Activated CD8-positive, alpha-beta memory T cell treated with anti-CD3 and anti-CD28 coated beads, Interleukin-2, amount 50 U/mL, for 4 hours (primary cell): Measurements from ENCODE around the gene GRM8.

Source experiments
- DNase-seq: peaks from one replicate; pipeline ENCODE4 v3.0.0-alpha.2; 2020

GRM8 gene

DNA sequence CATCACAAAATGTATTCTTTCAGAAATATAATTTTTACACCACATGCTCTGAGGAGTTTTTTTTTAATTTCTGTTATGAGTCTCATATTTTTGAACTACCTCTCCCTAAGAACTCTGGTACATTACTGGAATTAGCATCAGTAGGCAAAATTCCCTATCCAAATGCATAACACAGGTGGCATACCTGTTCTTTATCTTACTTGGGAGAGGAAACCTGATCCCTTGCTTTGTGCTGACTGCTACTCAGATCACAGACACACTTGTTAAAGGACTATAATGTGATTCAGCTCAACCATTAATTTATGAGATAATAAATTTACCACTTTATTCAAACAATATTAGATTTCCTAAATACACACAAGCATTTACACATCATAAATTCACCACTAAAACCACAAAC lies 617.2 kb downstream of the GRM8 start:
- DNase-seq = no peak

DNA sequence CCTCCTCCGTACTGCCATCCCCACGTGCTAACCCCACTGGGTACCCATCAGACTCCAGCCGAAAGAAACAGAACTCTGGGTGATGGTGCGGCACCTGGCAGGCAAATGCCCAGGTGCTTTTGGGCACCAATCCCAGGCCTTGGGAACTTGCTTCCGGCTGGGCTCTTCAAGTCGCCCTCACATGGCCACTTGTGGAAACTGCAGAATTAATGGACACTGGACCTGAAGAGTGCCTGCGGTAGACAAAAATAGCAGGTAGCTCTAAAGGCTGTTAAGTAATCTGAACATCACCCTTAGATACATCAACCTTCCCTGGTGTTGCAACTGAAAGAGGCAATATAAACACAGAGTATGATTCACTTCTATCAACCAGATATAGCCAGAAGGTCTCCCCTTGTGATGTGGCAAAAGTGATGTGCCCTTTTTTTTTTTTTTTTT lies 644.4 kb downstream of the GRM8 start:
- no peak for DNase-seq

DNA sequence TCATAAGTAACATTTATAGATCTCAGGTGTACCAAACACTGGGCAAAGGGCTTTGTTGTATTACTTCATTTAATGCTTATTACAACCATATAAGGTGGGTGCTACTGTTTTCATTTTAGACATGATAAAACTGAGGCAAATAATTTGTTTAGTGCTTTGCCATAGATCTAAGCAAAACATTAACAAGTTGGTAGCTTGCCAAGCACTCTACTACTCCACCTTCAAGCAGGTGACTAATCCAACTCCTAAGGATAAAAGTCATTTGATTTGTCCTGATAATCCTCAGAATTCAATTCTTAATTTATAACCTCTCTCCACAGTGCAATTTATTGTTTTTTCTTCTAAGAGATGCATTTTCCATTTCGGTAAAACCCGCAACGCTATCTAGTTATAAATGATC lies 646.4 kb downstream of the GRM8 start:
- no peak for DNase-seq

DNA sequence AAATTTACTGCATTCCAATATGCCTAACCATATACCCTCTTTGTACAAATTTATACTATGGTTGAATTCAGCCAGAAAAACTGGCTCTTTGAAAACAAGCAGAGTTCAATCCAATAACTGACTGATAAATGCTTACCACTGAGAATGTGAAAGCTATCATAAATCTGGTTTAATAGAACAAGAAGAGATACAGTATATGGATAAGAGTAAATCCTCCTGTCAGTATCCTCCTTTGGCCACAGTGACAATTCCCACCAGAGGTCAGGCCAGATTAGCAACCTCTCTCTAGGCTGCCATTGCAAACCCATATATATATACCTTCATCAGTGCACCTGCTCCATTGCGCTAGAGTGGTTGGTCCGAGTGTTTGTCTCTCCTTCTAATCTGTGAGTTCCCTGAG lies 647.2 kb downstream of the GRM8 start:
- no peak for DNase-seq

DNA sequence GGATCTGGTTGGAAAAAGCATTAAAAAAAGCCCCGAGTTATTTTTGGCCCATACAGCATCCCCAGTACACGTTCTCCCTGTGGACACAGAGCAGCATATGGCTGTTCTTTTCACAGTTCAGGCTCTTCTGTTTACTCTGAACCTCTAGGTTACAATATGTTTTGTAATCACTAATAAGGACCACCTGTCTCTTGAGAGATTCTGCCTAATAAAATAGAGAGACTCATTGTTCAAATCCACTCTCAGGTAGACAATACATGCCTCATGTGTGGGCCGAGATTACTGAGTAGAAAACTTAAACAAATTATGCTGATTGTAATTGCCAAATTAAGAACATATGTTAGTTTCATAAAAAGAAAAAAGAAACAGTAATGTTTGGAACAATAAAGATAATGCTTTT lies 647.7 kb downstream of the GRM8 start:
- no peak for DNase-seq

DNA sequence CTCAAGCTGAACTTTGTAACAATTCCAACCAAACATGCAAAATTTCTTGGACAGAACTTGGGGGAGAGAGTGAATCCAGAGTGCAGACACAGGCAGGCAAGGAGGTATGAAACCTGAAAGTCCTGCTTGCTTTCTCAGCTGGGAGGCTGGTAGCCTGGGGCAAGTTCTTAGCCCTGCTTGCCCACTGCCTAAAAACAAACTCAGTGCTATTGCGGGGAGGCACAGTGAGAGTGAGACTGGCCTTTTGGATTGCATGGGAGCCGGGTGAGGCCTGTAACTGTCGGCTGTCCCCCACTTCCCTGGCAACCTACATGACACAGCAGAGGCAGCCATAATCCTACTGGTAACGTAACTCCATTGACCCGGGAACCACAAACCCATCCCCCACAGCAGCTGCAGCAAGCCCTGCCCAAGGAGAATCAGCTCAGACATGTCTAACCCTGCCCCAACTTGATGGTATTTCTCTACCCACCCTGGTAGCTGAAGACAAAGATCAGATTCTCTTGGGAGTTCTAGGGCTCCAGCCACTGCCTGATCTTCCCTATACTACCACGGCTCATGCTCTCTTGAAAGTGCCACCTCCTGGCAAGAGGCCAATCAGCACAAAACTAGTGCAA lies 663.6 kb downstream of the GRM8 start:
- DNase-seq = no peak

DNA sequence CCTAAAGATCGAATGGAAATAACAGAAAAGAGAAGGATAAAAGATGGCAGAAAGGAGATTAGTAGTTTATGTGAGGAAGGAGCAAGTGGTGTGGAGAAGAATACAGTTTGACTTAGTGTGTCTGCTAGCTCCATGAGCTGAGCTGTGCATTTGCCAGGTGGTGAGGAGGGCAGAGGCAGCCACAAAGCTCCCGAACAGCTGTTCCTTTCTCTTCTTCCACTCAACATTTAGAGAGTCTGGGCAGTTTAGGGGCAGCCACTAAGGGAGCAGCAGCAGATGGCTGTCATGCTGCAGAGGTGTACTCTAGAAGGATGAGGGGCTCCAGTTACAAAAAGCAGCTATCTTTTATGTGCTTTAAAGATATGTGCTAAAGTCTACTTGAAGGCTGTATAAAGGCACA lies 674.4 kb downstream of the GRM8 start:
- DNase-seq = no peak

DNA sequence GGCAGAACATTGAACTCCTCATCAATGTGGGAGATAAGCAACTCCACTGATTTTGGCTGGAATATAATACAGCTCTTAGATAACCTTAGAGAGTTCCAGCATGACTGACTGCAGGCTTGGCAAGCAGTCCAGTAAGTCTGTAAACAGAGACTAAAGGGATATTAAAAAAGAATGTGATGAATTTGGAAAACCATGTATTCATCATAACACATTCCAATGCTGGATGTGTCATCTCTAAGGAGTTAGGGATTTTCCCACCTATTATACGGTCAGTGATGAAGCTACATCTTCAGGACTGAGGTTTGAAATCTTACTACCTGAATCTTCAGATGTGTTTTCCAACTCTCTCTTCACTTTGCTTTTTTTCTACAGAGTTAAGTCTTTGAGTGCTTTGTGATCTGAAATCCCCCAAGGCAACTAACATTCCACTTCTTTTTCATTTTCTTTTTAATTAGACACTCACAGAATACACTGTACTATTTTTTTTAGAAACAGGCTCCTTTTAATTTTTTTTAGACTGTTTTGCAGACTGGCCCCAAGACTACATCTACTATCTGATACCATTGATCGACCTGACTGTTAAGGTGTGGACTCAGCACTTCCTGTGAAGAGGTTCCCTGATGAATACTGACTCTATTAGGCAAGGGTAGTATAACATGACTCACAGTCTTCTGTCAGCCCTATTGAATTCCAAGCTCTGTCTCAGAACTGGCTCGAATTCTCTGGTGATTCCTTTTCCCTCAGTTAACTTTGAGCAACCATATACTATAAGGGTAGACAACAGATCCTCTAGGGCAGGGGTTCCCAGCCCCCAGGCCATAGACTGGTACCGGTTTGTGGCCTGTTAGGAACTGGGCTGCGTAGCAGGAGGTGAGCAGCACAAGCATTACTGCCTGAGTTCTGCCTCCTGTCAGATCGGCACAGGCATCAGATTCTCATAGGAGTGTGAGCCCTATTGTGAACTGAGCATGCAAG lies 678.2 kb downstream of the GRM8 start:
- no peak for DNase-seq

DNA sequence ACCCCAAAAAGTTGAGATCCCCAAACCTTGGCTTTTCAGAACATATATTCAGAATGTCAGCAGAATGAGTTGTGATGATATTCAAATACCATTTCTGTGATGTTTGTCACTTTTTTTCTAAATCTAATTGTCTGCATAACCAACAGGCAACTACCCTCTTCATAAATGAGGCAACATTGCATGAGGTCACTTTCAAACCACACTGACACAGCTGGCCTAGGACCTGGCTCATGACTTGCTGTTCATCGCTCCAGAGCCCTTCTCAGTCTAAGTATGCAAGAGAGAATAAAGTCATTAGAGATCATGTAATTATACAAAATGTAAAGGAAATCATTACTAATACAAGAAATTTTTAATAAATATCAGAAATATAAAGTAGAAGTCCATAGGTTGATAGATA lies 681.9 kb downstream of the GRM8 start:
- no peak for DNase-seq

DNA sequence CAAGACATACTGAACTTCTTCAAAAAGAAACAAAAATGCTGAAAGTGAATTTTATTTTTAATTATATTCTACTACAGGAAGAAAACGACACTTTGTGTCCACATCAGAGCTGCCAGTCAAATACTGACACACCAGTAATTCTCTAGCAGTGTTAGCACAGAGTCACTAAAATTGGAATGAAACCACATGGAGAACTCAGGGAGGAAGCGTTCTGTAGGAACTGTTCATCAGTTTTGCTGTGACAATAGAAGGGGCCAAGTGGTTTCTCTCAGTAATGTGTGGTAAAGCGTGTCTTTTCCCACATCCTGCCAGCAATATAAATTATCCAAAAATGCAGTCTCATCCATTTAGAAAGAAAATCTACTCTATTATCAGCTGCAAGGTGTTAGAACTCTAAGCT lies 683.3 kb downstream of the GRM8 start:
- no peak for DNase-seq

DNA sequence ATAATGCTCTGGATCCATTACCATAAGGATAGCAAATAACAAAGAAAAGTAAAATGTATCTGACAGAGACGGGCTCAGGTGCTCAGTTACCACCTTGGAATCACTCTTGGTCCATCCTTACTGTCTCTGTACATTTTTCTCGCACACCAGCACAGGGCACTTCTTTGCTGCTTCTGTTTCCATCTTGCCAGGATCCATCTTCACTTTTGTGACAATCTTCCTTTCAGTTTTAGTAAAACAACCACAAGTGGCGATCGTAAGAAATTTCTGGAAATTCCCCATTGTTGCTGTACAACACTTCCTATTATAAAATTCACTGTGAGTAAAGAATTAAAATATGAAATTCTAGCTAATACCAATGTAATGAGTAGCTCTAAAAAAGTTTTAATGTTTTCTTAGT lies 695.5 kb downstream of the GRM8 start:
- no peak for DNase-seq

DNA sequence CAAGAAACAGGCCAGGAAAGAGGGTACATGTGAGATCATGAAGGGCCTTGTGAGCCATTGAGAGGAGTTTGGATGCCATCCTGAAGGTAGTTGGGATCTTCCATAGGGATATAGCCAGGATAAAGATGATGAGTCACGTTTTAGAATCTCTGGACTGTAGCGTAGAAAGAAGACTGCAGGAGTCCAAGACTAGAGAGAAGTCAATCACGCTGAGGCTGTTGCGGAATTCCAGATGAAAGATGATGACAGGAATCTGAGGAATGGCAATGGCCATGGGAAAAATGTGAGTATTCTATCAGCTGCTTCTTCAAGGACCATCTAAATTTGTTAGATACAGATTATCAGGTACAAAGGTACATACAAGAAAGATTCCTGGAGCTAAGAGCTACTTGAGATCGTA lies 711.3 kb downstream of the GRM8 start:
- DNase-seq = no peak

DNA sequence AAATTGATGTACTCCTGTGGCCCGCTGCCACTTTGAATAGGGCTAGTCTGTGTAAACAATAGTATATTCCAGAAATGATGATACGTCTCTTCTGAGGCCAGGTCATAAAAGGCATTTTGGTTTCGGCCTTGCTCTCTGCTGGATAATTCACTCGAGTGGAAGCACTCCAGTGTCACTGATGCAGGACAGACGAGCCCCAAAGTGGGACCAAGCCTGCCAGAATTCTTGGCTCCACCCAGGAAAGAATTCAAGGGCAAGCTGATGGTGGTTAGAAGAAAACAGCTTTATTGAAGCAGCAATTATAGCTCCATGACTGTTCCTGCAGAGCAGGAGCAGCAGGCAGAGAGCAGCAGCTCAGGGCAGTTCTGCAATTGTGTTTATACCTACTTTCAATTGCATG lies 717.6 kb downstream of the GRM8 start:
- DNase-seq = no peak

DNA sequence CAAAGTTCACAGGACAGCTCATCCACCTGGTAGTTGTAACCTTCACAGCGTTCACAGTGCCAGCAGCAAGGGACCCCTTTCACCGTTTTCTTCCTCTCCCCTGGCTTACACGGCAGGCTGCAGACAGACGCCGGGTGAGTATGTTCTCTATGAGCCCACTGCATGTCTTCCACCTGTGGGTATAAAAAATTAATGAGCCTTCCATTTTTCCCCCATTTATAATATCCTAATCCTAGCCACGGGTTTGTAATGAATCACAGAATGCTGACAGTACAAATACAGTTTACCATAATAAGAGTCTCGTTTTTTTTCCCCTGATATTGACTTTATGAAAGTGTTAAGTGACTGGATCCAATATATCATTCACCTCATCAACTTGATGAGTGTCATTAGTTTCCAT lies 719.0 kb downstream of the GRM8 start:
- no peak for DNase-seq

DNA sequence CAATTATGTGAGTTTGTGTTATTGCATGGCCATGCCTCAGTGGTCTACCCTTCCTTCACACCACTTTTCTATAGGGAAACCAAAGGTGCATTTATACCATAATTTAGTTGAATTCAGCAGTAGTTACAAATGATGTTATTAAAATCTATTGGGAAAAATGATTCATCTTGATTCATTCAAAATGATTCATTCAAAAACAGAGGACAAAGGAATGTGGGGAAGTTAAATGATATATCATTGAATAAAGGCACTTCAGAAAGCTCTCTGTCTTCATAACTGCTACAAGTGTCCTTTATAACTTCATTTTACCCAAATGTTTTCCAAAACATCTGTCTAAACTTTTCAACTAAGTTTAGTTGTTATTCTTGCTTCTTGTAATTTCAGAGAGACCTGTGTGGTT lies 722.9 kb downstream of the GRM8 start:
- no peak for DNase-seq

DNA sequence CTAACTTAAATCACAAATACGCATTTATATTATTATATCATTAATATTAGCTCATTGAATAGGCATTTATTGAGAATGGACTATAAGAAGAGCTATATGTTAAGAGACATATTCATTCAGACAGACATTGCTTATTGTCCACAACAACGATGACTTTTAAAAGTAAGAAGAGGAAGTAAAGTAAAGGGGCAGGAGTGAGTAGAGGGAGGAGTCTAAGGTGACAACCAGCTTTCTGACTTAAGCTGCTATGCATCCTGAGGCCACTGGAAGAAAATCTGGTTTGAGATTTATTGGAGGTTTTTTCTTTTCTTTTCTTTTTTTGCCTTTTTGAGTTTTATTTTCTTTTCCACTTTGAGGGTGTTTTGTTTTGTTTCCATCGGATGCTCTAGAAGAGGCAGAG lies 723.5 kb downstream of the GRM8 start:
- DNase-seq = no peak

DNA sequence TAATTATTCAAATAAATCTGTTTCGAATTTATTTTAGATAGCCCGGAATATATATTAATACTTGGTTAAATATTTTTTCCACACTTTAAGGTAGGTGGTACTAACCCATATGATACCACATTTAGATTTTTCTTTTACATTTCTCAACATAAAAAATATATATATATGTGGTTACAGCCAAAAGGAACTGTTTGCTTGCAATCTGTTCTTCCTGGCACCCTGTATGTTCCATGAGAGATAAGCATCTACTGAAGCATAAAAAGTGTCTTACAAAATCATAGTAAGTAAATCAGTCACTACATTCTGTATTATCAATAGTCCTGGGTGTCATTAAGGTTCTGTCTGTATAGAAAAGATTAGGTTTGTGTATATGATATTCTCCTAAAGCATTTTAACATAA lies 726.8 kb downstream of the GRM8 start:
- DNase-seq = no peak

DNA sequence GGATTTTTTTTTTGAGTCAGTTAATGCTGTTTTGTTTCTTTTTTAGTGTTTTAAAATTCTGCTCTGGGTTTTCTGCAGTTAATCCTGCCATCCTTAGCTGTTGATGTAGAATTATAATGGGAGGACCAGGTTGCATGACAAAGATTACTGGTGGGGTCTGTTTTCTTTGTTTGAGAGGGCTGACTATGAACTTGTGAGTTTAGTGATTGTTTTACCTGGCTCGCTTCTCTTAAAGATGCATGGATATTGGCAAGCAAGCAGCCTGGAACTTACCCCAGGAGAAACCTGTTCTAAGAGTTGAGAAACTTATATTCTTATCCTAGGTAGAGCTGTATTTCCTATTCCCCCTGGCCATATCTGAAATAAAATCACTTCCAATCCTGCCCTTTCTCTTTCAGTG lies 727.8 kb downstream of the GRM8 start:
- DNase-seq = no peak

DNA sequence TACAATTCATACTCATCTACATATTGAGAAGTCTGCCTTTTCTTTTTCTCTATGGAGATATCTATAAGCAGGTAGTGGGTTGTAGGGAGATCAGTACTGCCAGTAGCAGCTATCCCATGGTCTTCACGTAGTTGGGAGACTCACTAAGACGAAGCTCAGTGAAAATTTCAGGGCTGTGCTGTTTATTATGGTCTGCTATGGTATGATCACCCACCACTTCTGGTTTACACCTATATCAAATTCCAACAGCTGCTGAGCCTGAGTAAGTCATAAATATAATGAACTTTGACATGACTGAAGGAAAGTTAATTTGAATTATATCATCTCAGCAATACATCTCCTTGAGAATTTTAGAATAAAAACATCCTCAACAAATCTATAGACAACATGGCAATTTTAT lies 741.7 kb downstream of the GRM8 start:
- DNase-seq = no peak

DNA sequence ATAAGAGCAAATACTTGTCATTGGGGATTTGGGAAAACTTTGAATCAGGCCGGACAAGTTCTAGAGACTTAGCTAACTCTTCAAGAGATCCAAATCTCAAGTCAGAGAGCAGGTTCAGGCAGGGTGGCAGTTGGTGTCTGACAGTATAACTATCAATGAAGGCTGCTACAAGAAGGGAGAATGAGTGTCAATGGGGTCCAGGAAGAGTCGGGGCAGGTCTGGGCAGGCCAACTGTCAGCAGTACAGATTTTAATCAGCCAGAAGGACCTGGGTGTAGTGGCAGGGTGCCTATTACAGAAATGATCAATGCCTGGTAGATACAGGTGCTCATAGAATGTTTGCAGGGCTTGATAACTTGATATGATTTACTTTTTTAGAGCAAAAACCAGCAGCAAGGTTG lies 751.1 kb downstream of the GRM8 start:
- DNase-seq = no peak

DNA sequence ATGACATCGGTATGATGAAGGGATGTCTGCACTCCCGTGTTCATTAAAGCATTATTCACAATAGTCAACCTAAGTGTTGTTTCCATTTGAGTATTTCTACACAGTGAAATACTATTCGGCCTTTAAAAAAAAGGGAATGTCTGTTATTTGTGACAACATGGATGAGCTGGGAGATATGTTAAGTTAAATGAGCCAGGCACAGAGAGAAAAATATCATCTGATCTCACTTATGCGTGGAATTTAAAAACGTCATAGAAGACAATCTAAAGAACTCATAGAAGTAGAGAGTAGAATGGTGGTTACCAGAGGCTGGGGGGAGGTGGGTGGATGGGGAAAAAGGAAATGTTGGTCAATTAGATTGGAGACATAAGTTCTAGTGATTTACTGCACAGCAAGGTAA lies 753.3 kb downstream of the GRM8 start:
- no peak for DNase-seq

DNA sequence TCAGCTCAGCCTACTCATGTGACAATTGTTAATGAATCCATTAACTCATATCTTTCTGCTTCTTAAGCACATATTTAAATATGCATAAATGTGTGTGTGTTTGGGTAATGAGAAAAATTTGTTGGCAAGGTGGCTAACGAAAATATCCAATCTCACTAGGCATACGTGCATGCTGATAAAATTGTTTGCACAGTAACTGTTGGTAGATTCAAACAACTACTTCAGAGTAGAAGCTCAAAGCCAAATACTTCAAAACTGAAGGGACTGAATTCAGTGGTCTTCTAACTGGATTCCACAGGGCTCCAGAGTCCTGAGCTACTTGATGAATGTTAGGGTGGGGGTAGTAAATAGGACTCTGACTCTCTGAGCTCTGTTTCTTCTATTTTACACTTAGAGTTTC lies 757.0 kb downstream of the GRM8 start:
- DNase-seq = no peak

DNA sequence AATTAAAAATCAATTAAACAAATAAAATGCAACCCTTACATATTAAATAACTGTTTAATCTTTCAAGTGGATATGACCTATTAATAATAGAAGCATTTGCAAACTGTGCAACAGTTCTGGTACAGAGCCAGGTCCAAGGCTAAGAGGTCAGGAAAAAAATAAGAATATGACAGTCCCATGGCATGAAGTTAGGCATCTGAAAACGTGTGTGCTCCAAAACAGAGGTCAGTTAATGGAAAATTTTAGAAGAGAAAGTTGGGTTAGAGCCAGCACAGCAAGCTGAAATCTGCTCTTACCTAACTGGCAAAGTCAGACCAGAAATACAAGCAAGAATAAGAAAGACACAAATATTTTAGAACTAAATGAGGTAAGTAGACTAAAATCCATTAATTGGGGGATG lies 757.7 kb downstream of the GRM8 start:
- DNase-seq = no peak

DNA sequence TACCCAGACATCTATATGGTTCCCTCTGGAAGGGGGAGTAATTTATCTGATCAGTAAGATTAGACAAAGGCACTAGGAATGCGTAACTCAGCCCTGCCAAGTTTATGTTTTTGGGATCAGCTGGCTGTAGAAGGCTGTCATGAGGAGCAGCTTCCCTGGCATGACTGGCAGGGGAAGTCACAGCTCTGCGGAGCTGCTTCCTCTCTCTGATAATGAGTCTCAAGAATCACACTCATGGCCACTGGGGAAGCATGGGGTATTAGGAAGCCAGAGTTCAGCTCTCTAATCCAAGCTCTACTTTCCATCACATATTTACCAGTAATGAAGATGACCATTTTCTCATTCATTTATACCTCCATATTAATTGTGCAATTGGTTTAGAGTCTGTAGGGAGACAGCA lies 758.9 kb downstream of the GRM8 start:
- DNase-seq = no peak

DNA sequence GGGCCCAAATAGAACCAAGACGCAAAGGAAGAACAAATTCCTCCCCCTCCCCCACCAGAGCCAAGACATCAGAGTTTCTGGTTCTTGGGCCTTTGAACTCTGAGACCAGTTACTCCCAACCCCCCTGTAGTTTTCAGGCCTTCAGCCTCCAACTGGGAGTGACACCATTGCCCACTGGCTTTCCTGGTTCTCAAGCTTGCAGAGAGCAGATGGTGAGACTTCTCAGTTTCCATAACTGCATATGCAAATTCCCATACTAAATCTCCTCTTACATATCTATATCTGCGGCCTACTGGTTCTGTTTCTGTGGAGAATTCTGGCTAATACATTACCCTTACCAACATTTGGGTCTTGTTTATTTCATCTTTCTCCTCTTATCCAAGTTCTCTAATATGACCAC lies 762.9 kb downstream of the GRM8 start:
- DNase-seq = no peak
